NCI-H2196 (cell line): Measurements from ENCODE around the gene GCGR.
"Not testable (repeated sequence)": the region's sequence is repeated elsewhere in the genome, so short reads cannot be mapped to it uniquely, and the experiment has no call there.

Experiments used
- DNase-seq: peaks from one replicate; lab custom pipeline; 2025; ENCODE audit not compliant: unreplicated experiment; lab: John Stamatoyannopoulos, UW

Gene GCGR

DNA sequence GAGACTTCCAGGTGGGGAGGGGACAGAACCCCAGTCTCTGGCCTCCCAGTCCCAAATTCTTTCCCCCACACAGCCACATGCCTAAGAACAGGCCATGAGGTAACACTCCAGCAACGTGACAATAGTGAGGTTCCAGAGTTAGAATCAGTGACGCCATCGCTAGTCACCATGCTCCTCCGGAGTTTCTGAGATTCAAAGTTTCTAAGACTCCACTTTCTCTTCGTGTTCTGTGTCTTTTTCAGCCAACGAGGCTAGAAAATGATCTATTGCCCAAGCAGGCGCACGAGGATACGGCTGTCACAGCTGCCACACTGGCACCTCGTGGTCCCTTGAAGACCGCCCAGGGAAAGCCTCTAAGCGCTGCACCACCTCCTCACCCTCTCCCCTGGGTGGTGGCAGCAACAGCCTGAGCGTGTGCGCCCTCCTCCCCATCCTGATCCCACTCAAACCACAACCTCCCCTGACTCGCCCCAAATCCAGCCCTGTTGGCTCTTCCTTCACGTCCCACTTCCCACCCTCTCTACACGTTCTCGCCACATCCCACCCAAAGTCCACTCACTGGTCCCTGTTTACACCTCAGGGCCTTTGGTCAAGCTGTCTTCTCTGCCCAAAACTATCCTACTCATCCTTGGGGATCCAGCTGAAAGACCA, 28.1 kb downstream of the GCGR start:
- no peak for DNase-seq

DNA sequence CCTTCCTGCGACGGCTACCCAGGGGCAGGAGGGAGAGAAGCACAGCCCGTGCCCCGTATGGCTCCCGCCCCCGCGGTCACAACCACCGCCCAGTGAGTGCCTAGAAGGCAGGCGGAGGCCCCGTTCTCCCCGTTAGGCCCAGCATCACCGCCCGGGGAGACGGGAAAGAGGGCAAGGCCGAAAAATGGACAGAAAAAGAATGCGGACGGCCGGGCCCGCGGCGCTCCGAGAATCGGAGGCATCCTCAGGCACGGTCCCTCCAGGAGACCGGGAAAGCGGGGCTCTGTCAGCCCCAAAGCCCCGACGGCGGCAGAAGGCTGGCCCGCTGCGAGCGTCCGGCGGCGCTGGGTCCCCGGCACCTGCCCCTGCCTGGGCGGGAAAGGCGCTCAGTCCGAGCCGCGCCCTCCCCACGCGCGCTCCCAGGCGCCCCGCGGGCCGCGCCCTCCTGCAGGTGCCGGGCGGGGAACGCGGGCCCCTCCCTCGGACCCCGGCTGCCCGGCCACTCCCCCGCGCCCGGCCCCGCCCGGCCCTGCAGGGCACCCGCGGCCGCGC, 28.7 kb downstream of the GCGR start:
- no peak for DNase-seq

DNA sequence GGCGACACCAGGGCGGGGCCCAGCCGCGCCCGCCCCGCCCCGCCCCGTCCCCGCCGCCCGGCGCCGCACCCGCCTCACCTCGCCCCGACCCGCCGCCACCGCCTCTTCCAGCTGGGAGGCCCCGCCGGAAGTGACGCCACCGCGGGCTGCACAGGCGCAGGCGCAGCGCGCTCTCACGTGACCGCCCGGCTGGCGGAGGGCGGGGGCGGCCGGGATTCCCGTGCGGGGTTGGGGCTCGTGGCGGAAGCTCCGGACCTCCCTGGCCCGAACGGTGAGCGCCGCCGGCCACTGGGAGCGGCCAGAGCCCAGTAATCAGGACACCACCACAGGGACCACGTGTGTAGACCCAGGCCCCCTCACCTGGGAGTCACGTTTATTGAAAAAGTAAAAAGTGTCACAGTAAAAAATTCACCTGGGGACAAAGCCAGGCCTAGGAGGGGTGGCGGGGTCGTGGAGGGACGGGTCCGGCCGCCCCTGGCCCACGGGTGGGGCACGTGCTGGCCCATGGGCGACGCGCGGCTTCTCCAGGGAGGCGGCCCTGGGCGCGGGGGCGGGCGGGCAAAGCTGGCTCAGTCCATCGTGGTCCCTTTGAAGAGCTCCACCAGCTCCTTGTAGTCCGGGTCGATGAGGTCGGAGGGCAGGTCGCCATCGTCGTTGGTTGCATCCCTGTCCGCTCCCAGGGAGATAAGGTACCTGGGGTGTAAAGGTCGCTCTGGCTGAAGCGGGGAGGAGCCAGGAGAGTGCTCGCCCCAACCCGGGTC, 29.4 kb downstream of the GCGR start, which contains the start of gene MCRIP1:
MCRIP1 (minus strand) TSS at position 132 of the 761 bp plus-strand sequence. CDS start 8,785 bp downstream, outside the sequence.
- DNase-seq = peak; percentile 100

DNA sequence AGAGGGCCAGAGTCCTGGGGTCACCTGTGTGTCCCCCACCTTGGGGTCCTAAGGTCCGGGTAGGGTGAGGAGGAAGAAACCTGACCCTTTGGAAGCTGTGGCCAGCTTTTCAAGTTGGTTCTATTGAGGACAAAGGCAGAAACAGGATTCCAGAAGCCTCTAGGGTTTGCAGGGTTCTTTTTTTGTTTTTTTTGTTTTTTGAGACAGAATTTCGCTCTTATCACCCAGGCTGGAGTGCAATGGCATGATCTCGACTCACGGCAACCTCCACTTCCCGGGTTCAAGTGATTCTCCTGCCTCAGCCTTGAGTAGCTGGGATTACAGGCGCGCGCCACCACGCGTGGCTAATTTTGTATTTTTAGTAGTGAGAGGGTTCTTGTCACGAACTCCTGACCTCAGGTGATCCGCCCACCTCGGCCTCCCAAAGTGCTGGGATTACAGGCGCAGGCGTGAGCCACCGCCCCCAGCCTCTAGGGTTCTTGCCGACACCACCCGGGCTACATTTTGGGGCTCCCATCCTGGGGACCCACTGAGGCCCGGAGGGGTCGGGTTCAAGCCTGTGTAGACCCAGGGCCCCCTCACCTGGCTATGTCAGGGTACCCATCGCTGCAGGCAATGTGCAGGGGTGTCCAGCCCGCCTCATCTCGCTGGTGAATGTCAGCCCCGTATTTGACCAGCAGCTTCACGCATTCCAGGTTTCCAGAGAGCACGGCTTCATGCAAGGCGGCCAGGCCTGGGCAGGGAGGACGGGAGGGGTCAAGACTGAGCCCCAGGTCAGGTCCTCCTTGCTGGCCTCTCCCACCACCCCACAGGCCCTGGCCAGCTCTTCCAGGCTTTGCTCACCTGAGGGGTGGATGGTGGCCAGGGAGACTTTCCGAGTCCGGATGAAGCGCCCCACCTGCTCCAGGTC, 30.2 kb downstream of the GCGR start:
- DNase-seq = no peak

DNA sequence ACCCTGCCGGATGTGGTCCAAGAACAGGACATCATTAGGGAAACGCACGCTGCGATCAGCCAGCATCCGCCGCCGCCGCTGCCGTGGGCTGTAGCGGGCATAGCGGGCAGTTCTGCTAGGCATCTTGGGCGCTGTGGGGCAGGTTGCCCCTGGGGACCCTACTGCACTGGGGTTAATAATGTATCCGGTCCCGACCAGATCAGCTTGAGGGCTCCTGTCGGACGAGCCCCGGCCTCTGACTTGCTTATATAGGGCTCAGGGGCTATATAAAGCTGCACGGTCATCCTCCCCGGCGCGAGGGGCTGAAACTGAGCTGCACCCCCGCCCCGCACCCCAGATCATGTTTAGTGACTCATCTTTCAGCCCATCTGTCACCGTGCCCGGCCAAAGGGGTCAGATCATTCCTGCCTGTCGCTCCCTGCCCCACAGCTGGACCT, 30.9 kb downstream of the GCGR start, which contains the start of gene PPP1R27:
PPP1R27 (minus strand) TSS at position 220 of the 437 bp plus-strand sequence; CDS start at position 123, 97 bp downstream.
- no peak for DNase-seq

DNA sequence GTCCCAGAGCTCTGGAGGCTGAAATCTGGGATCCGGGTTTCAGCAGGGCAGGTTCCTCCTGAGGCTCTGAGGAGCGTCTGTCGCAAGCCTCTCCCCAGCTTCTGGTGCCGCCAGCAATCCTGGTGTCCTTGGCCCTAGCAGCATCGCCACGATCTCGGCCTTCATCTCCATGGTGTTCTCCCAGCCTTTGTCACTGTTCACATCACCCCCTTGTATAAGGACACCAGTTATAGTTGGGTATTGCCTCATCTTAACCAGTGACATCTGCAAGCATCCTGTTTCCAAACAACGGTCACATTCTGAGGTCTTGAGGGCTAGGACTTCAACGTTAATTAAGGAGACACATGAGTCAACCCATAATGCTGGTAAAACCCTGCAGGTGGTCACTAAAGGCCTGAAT, 33.7 kb downstream of the GCGR start:
- no peak for DNase-seq

DNA sequence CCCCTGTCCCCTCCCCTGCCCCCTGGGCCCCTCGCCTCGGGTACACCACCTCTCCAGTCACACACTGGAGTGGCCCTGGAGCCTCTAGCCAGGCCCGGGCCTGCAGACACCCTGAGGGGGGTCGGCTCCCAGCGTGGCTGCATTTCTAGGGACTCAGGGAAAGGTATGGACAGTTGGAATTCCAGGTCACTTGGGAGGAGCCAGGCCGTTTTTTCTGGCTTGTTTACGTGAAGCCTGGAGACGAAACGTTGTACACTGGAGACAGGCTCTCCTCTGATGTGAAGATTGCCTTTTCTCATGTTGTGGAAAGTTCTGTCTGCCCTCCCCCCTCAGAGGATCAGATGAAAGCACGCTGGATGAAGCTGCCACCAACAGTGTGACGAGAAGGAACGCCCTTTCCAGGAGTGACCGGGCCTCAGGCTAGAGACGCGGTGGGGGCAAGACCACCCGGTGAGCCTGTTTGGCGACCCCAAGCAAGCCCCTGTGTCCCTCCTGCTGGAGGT, 34.9 kb downstream of the GCGR start:
- DNase-seq = no peak

DNA sequence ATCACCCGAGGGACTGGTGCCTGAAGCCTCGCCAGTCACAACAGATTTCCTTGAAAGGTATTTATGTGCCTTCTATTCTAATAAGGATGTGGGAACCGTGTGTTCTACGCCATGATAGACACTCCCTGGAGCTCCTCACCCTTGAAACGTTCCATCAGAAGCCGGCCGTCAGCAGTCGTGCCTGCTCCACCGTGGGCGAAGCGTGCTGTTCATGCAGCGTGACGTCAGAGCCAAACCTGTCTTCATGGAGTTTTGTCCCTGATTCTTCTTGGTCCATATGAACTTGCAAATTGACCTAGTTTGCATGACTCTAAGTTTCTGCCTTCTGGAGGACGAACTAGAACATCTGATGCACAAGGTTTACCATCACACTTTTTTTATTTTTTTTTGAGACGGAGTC, 35.4 kb downstream of the GCGR start:
- no peak for DNase-seq

DNA sequence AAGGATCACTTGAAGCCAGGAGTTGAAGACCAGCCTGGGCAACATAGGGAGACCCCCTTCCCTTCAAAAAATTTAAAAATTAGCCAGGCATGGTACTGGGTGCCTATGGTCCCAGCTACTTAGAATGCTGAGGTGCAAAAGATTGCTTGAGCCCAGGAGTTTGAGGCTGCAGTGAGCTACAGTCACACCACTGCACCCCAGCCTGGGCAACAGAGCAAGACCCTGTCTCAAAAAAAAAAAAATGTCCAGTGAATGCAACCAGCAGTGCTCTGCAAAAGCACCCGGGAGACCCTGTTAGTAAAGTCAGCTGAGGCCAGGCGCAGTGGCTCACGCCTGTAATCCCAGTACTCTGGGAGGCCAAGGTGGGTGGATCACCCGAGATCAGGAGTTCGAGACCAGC, 36.1 kb downstream of the GCGR start:
- not testable (repeated sequence) for DNase-seq

DNA sequence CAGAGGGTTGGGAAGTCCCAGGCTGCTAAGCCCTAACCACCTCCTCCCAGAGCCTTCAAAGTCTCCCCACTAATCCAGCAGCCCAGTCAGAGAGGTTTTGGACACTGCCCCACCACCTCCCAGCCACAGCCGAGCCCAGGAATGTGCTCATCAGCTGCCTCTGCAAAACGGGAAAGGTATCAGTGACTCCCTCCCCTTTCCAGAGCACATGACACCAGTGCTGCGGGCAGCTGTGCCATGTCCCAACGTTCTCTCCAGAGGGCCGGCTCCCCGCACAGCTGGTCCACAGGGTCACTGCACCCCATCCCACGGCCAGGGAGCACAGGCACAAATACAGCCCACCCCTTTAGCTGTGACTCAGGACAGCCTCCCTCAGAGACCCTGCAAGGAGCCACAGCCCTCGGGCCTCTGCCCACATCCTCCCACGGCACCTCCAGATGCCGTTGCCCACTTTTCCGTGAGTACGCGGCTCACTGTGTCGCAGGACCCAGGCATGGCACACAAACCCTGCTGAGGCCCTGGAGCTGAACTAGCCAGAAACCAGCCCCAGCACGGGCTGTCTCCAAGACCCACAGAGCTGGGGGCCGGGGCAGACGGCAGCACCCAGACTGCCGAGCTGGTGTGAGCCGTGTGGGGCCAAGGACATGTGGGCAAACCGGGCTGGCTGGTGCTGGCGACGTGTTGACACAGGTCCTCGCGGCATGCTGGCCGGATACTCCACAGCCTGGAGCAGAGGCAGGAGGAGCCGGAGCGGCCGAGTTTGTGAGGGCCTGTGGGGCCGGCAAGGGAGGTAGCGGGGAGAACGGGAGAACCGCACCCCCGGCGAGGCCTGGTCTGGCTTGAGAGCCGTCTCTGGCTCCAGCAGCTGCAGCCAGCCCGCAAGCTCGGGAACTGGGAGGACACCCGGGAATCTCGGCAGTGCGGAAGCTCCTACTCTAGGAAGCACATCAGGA, 37.2 kb downstream of the GCGR start:
- no peak for DNase-seq

DNA sequence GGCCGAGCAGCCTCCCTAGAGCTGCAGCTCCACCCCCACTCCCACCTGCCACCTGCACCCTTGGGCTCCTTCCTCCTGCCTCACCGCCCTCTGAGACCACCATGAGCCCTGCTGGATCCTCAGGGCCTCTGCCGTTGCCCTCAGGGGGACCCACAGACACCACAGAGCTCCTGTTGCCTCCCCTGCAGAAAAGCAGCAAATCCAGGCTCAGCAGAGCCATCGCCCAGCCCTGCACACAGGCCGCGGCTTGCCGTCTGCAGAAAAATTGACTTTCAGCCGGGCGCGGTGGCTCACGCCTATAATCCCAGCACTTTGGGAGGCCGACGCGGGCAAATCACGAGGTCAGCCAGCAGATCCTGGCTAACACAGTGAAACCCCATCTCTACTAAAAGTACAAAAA, 37.9 kb downstream of the GCGR start:
- no peak for DNase-seq

DNA sequence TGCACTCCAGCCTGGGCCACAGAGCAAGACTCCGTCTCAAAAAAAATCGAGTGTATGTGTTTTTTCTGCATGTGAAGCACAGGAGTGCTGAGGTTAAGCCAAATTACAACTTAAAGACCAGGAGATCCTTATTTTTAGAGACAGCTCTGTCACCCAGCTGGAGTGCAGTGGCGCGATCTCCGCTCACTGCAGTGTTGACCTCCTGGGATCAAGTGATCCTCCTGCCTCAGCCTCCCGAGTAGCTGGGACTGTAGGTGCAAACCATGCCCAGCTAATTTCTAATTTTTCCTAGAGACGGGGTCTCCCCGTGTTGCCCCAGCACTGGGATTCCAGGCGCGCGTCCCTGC, 38.4 kb downstream of the GCGR start:
- no peak for DNase-seq

DNA sequence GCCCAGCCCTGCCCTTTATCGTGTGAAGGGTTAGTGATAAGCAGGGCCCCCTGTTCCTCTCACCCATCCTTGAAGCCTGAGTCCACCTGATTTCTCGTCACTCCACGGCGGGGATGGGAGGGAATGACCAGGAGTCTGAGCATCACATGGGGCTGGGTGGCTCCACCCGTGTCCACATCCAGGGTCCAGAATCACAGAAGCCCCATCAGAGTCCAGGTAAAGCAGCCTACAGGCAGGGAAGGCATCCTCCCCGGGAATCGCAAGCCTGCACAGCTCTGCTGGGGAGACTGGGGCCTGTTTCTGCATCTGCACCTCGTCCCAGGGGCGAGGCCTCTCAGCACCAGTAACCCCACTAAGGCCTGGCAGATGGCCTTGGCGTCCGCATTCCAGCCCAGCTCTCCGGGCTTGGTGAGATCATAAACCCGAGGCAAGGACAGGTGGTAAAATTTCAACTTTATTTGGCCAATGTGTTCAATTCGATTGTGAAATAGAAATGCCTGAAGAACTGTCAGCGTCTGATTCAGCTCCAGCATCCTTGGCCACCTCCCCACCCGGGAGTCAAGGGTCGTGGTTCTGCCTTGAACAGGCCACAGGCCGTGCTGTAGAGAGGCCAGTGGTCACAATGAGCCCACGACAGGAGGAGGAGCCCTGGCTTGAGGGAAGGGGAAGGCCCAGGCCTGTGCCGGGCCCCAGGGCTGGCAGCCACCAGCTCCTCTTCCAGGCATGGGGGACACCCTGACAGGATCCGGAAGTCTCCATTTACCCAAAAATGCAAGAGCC, 39.0 kb downstream of the GCGR start:
- DNase-seq = no peak

DNA sequence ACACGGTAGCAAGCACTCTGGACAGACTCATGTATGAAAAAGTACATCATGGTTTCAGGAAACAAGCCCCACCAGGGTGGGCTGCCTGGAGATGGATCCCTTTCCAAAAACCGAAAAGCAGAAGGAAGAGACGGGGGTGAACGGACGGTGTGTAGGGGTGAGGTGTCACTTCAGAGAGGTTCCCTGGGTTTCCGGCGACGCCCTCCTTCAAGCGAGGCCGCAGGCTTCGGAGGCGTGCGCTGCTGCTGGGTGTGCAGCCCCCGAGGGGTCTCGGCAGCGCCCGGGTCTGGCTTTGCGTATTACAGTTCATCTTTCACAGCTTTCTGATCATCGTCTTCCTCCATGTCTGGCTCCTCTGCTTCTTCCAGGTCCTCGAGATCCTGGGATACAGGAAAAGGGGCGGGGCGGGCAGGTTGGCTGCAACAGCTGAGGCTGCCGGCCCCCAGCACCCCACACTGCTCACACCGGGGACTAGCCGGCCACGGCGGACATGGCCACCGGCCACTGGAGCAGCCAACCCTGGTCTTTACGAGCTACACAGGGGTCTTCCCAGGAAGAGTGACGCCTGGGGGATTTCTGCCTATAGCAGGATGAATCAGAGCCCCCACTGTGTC, 39.9 kb downstream of the GCGR start:
- no peak for DNase-seq

DNA sequence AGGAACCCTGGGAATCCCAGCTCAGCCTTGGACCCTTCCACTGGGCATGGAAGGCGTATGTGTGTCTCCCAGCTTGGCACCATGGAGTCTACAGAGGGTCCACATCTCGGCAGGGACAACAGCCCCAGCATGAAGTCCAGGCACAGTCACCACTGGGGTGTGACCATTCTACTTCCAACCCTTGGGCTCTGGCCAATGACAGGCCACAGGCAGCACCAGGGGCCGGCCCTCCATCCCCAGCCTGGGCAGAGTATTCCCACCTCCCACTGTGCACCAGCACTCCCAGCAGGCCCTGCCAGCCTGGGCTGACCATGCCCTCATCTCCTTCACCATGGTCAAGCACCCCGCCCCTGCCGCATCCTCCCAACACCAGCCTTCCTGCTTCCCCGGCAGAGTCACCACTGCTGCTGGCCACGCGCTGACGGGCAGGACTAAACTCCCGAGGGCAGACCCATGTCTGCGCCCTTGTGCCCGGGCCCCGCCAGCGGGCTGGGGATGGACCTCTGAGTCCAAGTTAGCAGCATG, 40.4 kb downstream of the GCGR start:
- DNase-seq = no peak

DNA sequence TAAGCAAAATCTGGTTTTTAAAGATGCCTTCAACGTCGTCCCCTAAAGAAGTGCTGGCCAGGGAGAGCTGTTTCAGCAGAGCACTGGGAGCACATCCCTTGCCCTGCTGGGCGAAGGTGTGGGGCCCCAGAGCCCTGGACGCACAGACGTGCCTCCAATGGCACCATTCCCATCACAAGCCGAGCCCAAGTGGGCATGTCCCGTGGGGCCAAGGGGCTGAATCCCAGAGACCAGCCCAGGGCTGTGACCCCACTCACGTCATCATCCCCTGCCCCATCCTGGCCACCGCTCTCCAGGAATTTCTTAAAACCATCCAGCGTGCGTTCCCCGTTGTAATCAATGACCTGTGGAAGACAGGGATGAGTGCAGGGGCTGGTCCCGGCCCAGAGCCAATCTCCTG, 40.9 kb downstream of the GCGR start:
- DNase-seq = no peak

DNA sequence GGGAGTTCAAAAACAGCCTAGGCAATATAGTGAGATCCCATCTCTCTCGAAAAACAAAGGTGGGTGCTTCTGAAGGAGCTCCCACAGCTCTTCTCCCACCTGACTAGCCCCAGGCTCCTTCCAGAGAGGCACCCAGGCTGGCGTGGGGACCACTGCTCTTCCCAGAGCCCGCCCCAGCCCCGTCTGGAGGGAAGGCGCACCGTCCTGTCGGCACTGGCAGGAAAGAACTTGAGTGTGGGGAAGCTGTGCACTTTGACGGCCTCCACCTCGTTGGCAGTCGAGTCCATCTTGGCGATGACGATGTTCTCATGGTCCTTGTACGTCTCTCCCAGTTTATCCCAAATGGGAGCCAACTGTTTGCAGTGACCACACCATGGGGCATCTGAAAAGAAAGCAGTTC, 41.4 kb downstream of the GCGR start:
- DNase-seq = no peak
